Measurements from ENCODE around the gene RGS11.
"Not testable (repeated sequence)": the region's sequence is repeated elsewhere in the genome, so short reads cannot be mapped to it uniquely, and the experiment has no call there.

Gene RGS11

GRCh38 chr16:279531-279930 is 3.8 kb upstream of the RGS11 start:
- DNase-seq = no peak

GRCh38 chr16:278863-279366 is 3.2 kb upstream of the RGS11 start:
- no peak for DNase-seq

- DNase-seq = no peak
Observed at GRCh38 chr16:276426-277077, 808 bp upstream of the RGS11 start.

- DNase-seq = peak; percentile 68
Observed at GRCh38 chr16:275041-275641, 603 bp downstream of the RGS11 start.

GRCh38 chr16:273547-274421 is 2.0 kb downstream of the RGS11 start:
- DNase-seq = no peak

GRCh38 chr16:272633-273546 is 2.9 kb downstream of the RGS11 start:
- no peak for DNase-seq

- DNase-seq = no peak
Observed at GRCh38 chr16:270381-271255, 5.1 kb downstream of the RGS11 start.

GRCh38 chr16:269061-269796 is 6.5 kb downstream of the RGS11 start:
- DNase-seq = no peak

- DNase-seq = no peak
Observed at GRCh38 chr16:268141-269053, 7.3 kb downstream of the RGS11 start.

GRCh38 chr16:267562-267961 is 8.2 kb downstream of the RGS11 start:
- not testable (repeated sequence) for DNase-seq

- no peak for DNase-seq
Observed at GRCh38 chr16:266258-267164, 9.2 kb downstream of the RGS11 start.

GRCh38 chr16:265711-266110 is 10.0 kb downstream of the RGS11 start:
- no peak for DNase-seq

GRCh38 chr16:265002-265529 is 10.7 kb downstream of the RGS11 start:
- no peak for DNase-seq

- DNase-seq = no peak
Observed at GRCh38 chr16:264440-264951, 11.2 kb downstream of the RGS11 start.

GRCh38 chr16:263944-264343 is 11.8 kb downstream of the RGS11 start:
- no peak for DNase-seq

GRCh38 chr16:263182-263774 is 12.5 kb downstream of the RGS11 start:
- DNase-seq = no peak

GRCh38 chr16:262121-262745 is 13.5 kb downstream of the RGS11 start:
- no peak for DNase-seq

Measured in activated CD8-positive, alpha-beta memory T cell treated with anti-CD3 and anti-CD28 coated beads for 24 hours (primary cell).